Stimulated activated CD4-positive, alpha-beta T cell treated with anti-CD3 and anti-CD28 coated beads, Interleukin-2, amount 100 ng/mL, for 48 hours (primary cell): ENCODE measurements around the gene LIN7B.
"Not testable (repeated sequence)": the region's sequence is repeated elsewhere in the genome, so short reads cannot be mapped to it uniquely, and the experiment has no call there.

Source experiments
- DNase-seq, 2 donors: peaks; one replicate each; pipeline ENCODE4 v3.0.0-alpha.2; 2020

The LIN7B gene, protein sequence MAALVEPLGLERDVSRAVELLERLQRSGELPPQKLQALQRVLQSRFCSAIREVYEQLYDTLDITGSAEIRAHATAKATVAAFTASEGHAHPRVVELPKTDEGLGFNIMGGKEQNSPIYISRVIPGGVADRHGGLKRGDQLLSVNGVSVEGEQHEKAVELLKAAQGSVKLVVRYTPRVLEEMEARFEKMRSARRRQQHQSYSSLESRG

DNA sequence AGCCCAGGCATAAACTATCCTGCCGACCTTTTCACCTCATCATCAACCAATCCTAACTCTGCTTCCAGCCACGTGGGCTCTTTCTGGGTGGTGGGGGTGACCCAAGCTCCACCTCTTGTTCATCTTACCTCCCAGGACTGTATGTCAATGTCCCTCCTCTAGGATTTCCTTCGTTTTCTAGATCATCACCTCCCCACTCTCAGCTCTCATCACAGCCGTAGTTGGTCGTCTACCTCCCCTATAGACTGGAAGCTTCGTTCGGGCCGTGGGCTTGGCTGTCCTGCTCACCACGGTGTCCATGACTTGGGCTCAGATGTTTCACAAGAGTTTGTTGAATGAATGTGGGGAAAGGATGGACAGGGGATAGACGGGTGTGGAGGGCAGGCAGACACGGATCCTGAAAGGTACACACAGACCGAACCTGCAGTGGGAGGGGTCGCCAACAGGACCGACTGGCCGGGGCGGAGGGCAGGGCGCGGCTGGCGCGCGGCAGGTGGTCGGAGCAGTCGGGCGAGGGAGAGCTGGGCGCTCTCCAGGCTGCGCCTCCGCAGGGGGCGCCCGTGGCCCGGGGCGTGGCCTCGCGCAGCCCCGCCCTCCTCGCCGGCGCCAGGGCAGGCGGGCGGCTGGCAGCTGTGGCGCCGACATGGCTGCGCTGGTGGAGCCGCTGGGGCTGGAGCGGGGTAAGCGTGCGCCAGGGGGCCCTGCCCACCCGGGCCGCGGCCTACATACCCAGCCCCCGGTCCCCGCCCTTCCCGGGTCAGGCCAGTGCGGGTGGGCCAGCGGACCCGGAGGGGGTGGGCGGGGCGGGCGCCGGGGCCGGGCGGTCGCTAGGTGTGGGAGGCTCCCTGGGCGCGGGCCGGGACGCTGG is at the start of gene LIN7B:
Gene LIN7B, plus strand, starts transcription at position 609 of the 868 bp plus-strand sequence. Its CDS starts 35 bp downstream, at position 644.
- peak; percentile 65 to 78 for DNase-seq

DNA sequence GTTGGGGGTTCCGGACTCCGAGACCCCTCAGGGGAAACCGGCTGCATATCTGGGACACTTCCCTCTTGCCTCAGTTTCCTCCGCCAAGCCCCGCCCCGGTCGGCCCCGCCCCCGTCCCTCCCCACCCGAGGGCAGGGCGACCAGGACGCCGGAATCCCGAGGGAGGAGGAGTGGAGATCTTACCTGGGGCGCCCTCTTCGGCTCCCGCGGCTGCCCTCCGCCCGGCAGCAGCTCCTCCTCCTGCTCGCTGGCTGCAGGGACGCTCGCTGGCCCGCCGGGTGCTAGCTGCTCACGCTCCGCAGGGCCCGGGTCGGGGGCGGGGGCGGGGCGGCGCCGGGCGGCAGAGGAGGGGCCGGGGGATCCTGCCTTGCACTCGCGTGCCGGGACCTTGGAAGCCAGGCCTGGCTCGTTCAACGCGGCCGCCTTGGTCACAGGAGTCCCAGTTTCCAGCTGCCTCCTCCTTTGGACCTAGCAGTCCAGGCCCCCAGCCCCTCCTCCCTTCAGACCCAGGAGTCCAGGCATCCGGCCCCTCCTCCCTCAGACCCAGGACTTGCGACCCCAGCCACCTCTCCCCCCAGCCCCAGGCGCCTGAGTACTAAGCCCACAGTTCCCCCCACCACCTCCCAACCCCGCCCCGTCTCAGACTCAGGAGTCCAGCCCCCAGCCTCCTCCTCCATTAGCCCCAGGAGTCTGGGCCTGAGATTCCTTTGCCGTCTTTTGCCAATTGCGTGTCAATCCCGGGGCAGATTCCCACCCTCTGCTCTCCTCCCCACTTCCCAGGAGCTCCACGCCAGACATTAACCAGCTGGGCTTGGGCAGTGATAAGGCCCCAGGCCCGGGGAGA is 49.2 kb upstream of the LIN7B start, which contains the start of gene NTF4:
Gene NTF4, minus strand, starts transcription at position 51 of the 844 bp plus-strand sequence. CDS start 2,821 bp downstream, outside the sequence.
- DNase-seq: no peak

DNA sequence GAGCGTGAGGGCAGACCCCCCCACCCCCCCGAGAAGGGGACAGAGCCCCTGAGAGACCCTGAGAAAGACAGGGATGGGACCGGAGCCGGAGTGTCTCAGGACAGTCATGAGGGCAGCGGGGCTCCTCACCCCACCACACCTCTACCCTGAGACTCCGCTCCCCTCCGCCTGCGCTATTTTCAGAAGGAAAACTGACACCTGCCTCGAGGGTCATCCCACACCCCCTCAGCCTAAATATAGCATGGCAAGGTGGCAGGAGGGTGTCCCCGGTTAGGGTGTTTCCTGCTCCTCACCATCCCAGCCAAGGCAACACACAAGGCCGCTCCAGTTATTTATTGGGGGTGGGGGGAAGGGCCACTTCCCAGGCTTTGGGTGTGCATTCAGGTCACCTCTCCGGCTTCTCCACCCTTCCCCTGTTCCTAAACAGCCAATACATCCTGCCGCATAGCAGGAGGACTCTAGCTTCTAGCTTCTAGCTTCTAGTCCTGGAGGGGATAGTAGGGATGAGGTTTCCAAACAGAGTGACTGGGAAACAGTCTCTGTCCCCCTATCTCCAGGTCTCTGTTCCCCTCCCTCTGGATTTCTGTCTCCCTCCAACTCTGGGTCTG is 48.2 kb upstream of the LIN7B start:
- no peak for DNase-seq

DNA sequence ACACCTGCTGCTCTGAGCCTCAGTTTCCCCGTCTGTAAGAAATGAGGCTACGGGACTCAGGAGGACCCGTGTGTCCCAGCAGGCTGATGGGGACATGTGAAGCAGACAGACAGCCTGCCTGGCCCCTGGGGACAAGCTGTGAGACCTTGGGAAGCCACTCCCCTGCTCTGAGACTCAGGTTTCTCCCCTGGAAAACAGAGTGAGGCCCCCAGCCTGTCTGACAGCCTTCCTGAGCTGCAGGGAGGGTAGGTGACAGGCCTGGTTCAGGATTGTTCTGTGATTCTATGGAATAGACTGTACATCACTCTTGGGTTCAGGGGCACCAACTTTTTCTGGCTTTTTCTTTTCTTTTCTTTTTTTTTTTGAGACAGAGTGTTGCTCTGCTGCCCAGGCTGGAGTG is 46.6 kb upstream of the LIN7B start:
- no peak for DNase-seq

DNA sequence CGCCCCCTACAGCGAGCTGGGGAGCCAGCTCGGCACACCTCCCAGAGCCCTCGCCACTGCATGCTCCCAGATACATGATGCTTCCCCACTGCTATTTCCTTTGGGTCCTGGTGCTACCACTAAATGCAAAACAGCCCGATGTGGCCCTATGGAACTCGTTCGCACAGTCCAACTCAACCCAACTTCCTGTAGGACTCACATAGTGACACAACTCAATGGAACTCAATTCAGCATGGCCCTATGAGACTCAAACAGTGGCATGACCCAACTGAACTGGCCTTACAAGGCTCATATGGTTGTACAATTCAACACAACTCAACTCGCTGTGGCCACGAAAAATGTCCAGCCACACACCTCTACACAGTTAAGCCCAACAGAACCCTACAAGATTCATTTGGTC is 45.1 kb upstream of the LIN7B start:
- DNase-seq: no peak

DNA sequence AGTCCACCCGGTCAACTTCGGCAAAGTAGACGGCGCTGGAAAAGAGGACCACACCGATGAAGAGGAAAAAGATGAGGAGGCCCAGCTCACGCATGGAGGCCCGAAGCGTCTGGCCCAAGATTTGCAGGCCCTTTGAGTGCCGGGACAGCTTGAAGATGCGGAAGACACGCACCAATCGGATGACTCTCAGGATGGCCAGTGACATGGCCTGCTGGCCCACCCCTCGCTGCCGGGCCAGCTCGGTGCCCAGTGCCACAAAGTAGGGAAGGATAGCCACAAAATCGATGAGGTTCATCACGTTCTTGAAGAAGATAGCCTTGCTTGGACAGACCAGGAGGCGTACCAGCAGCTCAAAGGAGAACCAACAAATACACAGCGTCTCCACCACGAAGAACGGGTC is 43.8 kb upstream of the LIN7B start:
- no peak for DNase-seq

DNA sequence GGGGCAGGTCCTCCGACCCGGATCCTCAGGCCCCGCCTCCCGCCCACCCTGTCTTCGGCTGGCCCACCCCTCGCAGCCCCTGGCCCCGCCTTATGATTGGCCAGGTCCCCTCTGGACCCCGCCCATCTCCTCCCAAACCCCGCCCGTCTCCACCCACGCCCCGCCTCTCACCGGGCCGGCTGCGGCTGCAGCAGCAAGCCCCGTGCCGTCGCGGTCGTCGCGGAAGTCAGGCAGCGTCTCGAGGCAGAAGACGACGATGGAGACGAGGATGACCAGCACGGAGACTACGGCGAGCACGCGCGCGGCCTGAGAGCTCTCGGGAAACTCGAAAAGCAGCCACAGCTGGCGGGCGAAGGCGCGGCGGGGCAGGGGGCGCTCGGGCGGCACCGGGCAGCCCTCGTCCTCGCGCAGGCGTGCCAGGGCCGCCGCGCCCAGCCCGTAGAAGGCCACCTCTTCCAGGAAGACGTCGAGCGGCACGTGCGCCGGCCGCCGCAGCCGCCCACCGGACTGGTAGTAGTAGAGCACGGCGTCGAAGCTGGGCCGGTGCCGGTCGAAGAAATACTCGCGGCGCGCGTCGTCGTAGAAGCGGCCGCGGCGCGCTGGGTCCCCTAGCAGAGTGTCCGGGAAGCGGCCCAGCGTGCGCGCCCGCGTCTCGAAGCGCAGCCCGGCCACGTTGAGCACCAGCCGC is 42.2 kb upstream of the LIN7B start:
- DNase-seq: no peak

DNA sequence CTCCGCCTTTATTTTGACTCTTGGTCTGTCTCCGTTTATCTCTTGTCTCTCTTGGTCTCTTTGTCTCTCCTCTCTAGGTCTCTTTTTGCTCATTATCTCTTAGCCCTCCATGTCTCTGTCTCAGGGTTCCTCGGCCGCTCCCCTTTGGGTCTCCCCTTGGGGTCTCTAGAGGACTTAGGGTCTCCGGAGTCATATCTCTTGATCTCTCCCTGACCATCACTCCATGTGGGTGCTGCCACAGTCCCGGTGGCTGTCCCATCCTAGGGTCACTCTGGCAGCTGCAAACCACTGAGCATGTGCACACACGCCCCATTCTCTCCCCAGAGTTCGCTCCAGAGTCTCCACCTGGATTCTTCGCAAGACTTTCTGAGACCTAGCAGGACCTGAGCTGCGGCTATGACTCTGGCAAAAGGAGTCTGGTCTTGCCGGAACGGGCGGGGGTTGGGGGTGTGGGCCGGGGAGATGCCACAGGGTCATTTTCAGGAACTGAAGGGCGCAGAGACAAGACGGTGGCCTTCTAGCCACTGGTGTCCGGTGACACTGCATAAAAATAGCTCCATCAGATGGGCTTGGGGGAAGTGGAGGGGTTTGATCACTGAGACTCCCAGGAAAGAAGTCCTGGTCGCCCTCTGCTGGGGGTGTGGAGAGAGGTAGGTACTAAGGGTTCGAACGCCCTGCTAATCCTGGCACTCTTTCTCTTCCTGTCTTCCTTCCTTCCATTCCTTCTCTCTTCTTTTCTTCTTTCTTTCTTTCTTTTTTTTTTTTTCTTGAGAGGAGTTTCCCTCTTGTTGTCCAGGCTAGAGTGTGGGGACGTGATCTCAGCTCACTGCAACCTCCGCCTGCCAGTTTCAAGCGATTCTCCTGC is 40.4 kb upstream of the LIN7B start:
- no peak for DNase-seq

DNA sequence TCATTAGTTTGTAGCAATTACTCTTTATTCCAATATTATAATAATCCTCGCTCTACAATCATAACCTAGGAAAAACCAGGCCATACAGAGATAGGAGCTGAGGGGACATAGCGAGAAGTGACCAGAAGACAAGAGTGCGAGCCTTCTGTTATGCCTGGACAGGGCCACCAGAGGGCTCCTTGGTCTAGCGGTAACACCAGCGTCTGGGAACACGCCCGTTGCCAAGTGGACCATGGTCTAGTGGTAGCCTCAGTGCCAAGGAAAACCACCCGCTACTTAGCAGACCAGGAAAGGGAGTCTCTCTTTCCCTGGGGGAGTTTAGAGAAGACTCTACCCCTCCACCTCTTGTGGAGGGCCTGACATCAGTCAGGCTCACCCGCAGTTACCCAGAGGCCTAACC is 39.3 kb upstream of the LIN7B start:
- DNase-seq: not testable (repeated sequence)

DNA sequence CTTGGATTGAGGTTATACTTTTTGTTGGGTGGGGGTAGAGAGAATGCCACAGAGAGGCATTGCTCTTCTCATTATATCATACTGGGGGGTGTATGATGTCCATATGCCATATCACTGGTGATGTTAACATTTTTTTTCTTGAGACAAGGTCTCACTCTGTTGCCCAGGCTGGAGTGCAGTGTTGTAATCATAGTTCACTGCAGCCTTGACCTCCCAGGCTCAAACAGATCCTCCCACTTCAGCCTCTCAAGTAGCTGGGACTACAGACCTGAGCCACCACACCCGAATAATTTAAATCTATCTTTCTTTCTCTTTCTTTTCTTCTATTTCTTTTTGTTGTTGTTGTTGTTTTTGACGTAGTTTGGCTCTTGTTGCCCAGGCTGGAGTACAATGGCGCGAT is 33.8 kb upstream of the LIN7B start:
- no peak for DNase-seq

DNA sequence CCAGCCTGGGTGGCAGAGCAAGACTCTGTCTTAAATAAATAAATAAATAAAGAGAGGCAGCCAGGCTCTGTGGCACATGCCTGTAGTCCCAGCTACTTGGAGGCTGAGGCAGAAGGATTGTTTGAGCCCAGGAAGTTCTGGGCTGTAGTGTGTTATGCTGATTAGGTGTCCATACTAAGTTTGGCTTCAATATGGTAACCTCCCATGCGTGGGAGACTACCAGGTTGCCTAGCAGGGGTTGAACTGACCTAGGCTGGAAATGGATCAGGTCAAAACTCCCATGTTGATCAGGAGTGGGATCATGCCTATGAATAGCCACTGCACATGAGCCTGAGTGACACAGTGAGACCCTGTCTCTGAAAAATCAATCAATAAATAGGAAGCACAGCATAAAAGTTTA is 32.9 kb upstream of the LIN7B start:
- DNase-seq: no peak

DNA sequence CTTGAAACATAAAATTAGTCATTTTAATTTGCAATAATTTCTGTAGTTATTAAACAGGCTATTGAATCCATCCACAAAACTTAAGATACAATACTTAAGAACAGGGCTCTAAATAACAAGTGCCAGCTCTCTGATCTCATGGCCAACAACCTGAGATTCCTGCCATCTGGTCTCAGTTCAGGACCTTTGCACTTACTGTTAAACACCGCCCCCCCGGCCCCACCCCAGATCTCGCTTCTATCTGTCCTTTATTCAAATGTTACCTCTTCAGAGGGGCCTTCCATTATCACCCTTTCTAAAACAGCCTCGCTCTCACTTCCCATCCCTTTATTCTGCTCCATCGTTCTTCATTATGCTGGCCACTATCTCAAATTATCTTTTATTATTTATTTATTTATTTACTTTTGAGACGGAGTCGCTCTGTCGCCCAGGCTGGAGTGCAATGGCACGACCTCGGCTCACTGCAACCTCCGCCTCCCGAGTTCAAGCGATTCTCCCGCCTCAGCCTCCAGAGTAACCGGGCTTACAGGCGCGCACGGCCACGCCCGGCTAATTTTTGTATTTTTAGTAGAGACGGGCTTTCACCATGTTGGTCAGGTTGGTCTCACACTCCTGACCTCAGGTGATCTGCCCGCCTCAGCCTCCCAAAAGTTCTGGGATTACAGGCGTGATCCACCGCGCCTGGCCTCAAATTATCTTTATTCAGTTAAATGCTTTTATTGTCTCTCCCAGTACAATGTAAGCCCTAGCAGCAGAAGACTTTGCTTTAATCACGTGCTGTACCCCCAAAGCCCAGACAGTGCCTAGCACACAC is 29.8 kb upstream of the LIN7B start:
- no peak for DNase-seq

DNA sequence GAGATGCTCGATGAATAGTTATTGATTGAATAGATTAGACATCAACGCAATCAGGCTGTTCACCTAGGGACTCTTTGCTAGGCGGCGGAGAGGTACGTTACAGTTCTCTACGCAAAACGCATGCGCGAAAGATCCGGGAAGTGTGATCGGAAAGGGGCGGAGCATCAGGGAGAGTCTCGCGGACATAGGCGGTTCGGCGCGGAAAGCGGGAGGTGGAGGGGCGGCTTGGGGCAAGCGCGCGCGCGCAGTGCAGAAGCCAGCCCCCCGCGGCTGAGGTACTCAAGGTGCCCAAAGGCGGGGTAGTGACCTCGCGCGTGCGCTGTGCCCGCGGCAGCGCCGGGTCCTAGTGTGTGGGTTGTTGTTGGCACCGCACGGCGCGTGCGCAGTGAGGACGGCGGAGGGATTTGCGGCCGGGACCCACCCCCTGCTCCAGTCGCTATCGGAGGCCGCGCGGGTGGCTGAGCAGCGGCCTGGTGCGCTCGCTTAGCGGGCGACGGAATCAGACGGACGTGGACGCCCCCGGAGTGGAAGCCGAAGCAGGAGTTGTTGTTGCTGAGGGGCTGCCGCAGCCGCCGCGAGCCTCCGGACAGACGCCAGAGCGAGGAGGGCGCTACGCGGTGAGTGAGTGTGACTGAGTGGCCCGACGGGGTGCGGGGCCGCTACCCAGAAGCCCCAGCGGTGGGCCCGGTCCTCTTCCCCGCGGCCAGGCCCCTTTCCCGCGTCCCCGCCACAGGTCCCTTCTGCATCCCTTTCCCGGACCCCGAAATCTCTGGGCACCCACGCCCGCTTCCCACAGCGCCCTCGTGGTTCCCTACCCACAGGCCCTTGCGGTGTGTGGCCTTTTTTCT is 28.9 kb upstream of the LIN7B start, which contains the start of gene SNRNP70:
Gene SNRNP70, plus strand, starts transcription at position 432 of the 848 bp plus-strand sequence. CDS start 964 bp downstream, outside the sequence.
- DNase-seq: peak; percentile 97 to 98

DNA sequence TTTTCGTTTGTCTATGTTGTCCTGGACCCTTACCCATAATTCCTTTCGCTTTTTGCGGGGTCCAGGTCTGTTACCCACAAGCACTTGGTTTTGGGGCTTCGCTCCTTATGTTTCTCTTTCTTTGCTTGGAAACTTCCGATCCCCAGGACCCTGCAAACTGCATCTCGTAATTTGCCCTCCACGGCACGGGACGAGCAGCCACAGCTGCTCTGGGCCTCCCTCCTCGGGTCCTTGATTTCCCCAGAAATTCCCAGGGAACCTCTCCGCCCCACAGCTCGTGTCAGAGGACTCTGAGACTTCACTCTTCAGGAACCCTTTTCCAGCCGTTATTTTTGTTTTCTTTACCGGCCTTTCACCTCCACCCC is 28.3 kb upstream of the LIN7B start:
- no peak for DNase-seq

DNA sequence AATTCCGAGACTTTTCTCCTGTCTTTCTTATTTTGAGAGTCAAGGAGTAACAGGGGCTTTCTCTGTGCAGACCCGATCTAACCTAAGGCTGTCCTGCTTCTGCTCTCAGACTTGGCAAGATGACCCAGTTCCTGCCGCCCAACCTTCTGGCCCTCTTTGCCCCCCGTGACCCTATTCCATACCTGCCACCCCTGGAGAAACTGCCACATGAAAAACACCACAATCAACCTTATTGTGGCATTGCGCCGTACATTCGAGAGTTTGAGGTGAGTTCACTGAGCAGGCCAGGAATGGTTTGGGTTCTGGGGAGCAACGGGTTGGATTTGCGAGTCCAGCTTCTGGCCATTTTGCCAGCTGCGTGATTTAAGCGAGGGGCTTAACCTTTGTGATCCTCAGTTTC is 27.9 kb upstream of the LIN7B start:
- no peak for DNase-seq

DNA sequence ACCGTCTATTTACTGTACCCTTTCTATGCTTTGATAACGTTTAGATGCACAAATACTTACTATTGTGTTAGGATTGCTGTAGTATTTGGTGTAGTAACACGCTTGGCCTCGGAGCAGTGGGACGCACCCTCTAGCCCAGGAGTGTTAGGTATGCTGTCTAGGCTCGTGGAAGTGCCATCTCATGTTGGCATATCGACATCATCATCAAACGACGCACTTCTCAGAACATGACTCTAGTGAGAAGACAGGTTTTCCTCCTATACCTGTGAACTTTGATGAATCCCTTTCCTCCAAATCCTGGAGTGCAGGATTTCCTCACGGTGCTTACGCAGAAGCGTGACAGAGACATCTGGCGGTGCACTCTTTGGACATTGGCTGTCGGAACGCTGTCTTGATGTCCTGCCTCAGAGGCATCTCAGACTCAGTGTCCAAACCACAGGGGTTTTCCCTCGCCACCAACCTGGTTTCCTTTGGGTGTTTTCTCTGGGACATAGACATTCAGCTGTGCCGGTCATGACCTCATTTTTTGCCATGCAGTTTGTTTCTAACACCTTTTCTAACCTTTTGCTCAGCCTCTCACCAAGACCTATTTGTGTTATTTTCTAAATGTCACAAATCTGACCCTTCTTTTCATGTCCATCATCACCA is 22.7 kb upstream of the LIN7B start:
- no peak for DNase-seq

DNA sequence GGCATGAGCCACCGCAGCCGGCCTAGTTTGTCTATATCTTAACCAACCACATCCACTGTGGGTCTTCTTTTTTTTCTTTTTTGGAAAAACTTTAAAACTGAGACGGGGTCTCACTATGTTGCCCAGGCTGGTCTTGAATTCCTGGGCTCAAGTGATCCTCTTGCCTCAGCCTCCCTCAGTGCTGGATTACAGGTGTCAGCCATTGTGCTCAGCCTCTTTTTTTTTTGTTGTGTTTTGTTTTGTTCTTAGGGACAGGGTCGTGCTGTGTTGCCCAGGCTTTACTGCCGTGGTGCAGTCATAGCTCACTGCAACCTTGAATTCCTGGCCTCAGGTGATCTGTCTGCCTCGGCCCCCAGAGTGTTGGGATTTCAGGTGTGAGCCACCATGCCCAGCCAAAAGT is 21.5 kb upstream of the LIN7B start:
- no peak for DNase-seq
